Panc1 (cell line): ENCODE results near the gene PLCH1.

Experiments
- POLR2AphosphoS5 ChIP-seq: IDR thresholded peaks from 2 replicates; pipeline ENCODE4 v1.6.1; 2012; ENCODE audit warnings: mild to moderate bottlenecking, low read depth, low read length, moderate library complexity
- SIN3A ChIP-seq: IDR thresholded peaks from 2 replicates; pipeline ENCODE4 v1.6.1; 2012; ENCODE audit warnings: low read depth, mild to moderate bottlenecking, low read length, moderate library complexity, borderline replicate concordance; ENCODE audit not compliant: insufficient read depth
- TCF7L2 ChIP-seq: IDR thresholded peaks from 2 replicates; pipeline ENCODE4 v1.6.1; 2011; ENCODE audit warnings: mild to moderate bottlenecking, low read depth, low read length, inconsistent platforms
- TF ChIP-seq, protein P1 (sequence below): fragments of 450-650 bp; IDR thresholded peaks from 2 replicates; pipeline ENCODE4 v1.5.1; 2017; ENCODE audit warnings: mild to moderate bottlenecking

GRCh38 chr3:155553780-155554179, 191.1 kb downstream of the PLCH1 start:
- TF ChIP-seq SIN3A: no peak
- TF ChIP-seq, protein P1, sequence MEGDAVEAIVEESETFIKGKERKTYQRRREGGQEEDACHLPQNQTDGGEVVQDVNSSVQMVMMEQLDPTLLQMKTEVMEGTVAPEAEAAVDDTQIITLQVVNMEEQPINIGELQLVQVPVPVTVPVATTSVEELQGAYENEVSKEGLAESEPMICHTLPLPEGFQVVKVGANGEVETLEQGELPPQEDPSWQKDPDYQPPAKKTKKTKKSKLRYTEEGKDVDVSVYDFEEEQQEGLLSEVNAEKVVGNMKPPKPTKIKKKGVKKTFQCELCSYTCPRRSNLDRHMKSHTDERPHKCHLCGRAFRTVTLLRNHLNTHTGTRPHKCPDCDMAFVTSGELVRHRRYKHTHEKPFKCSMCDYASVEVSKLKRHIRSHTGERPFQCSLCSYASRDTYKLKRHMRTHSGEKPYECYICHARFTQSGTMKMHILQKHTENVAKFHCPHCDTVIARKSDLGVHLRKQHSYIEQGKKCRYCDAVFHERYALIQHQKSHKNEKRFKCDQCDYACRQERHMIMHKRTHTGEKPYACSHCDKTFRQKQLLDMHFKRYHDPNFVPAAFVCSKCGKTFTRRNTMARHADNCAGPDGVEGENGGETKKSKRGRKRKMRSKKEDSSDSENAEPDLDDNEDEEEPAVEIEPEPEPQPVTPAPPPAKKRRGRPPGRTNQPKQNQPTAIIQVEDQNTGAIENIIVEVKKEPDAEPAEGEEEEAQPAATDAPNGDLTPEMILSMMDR: no peak
- no peak for TF ChIP-seq POLR2AphosphoS5
- TF ChIP-seq TCF7L2: no peak
